Measurements from ENCODE around the gene TAX1BP1.

TAX1BP1 gene

GRCh38 chr7:27756298-27756697, 16.3 kb downstream of the TAX1BP1 start:
- H3K27ac ChIP-seq (ENCODE audit: low read depth, low read length), result no peak overlapping the region
- 0 out of 2 replicates have a peak, but pooled peaks cover 2% of the 10 kb centered on the region for H3K9me3 ChIP-seq (ENCODE audit: control insufficient read depth, insufficient read depth, low read length)
- H3K4me1 ChIP-seq (ENCODE audit: control insufficient read depth, insufficient read depth, low read length), result no peaks in the 10 kb centered on the region
- H3K27me3 ChIP-seq (ENCODE audit: control insufficient read depth, insufficient read depth, low read length), result no peaks in the 10 kb centered on the region
- H3K36me3 ChIP-seq (ENCODE audit: control insufficient read depth, insufficient read depth, low read length), result peaks cover 40% of the 10 kb centered on the region
- no peak overlapping the region for H3K4me3 ChIP-seq (ENCODE audit: low read depth, low read length)
- no peak overlapping the region for H3K9ac ChIP-seq (ENCODE audit: low read depth, low read length)

DNA sequence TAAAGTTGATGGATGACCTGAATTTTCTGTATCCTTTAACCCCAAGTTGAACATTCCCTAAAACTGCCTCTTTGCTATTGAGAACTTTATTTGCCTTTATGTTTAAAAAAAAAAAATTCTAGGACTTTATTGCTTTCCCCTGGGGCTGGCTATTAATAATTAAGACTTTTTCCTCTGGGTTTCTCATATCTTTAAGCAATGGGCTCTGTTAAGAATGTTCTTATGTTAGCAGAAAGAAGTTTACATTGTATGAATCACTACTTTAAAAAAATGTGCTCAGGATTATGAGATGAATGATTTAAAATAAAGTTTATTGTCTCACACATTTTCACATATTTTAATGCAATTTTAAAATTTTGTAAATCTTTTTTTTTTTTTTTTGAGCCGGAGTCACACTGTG, 19.5 kb downstream of the TAX1BP1 start:
- H3K9ac ChIP-seq (ENCODE audit: low read depth, low read length), result no peak overlapping the region
- H3K36me3 ChIP-seq (ENCODE audit: control insufficient read depth, insufficient read depth, low read length), result peaks cover 39% of the 10 kb centered on the region
- no peak overlapping the region for H3K27ac ChIP-seq (ENCODE audit: low read depth, low read length)
- no peaks in the 10 kb centered on the region for H3K27me3 ChIP-seq (ENCODE audit: control insufficient read depth, insufficient read depth, low read length)
- H3K9me3 ChIP-seq (ENCODE audit: control insufficient read depth, insufficient read depth, low read length), result 0 out of 2 replicates have a peak, but pooled peaks cover 4% of the 10 kb centered on the region
- H3K4me1 ChIP-seq (ENCODE audit: control insufficient read depth, insufficient read depth, low read length), result no peaks in the 10 kb centered on the region
- H3K4me3 ChIP-seq (ENCODE audit: low read depth, low read length), result no peak overlapping the region

DNA sequence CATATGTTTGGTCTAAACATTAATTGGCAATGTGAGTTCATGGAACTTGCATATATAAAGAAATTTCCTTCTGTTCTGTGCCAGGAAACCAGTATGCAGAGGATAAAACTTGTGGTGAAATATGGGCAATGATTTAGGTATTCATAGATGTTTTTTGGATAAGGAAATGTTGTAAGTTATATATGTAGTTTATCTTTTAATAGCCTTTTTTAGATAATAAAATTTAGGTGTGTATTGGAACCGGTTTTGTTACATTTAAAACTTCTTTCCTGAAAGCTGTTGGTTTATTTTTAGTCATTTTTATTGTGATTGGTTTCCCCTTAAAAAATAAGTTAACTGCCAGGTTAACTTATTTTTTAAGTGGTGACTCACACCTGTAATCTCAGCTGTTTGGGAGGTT, 22.1 kb downstream of the TAX1BP1 start:
- Histone ChIP-seq H3K4me1 (ENCODE audit: control insufficient read depth, insufficient read depth, low read length) (no peaks in the 10 kb centered on the region), H3K27ac (ENCODE audit: low read depth, low read length) (no peak overlapping the region), H3K9ac (ENCODE audit: low read depth, low read length) (no peak overlapping the region), H3K36me3 (ENCODE audit: control insufficient read depth, insufficient read depth, low read length) (peaks cover 27% of the 10 kb centered on the region), H3K9me3 (ENCODE audit: control insufficient read depth, insufficient read depth, low read length) (0 out of 2 replicates have a peak, but pooled peaks cover 4% of the 10 kb centered on the region), H3K27me3 (ENCODE audit: control insufficient read depth, insufficient read depth, low read length) (no peaks in the 10 kb centered on the region), H3K4me3 (ENCODE audit: low read depth, low read length) (no peak overlapping the region)

GRCh38 chr7:27763983-27764508, 24.1 kb downstream of the TAX1BP1 start:
- no peak overlapping the region for H3K9ac ChIP-seq (ENCODE audit: low read depth, low read length)
- 0 out of 2 replicates have a peak, but pooled peaks cover 4% of the 10 kb centered on the region for H3K9me3 ChIP-seq (ENCODE audit: control insufficient read depth, insufficient read depth, low read length)
- H3K27ac ChIP-seq (ENCODE audit: low read depth, low read length), result no peak overlapping the region
- H3K4me3 ChIP-seq (ENCODE audit: low read depth, low read length), result no peak overlapping the region
- H3K27me3 ChIP-seq (ENCODE audit: control insufficient read depth, insufficient read depth, low read length), result no peaks in the 10 kb centered on the region
- H3K4me1 ChIP-seq (ENCODE audit: control insufficient read depth, insufficient read depth, low read length), result no peaks in the 10 kb centered on the region
- H3K36me3 ChIP-seq (ENCODE audit: control insufficient read depth, insufficient read depth, low read length), result peaks cover 19% of the 10 kb centered on the region; the same call in 1 of the 2 replicates

GRCh38 chr7:27765841-27766240, 25.9 kb downstream of the TAX1BP1 start:
- no peak overlapping the region for H3K27ac ChIP-seq (ENCODE audit: low read depth, low read length)
- no peaks in the 10 kb centered on the region for H3K4me1 ChIP-seq (ENCODE audit: control insufficient read depth, insufficient read depth, low read length)
- peaks cover 27% of the 10 kb centered on the region for H3K36me3 ChIP-seq (ENCODE audit: control insufficient read depth, insufficient read depth, low read length)
- H3K9me3 ChIP-seq (ENCODE audit: control insufficient read depth, insufficient read depth, low read length), result 0 out of 2 replicates have a peak, but pooled peaks cover 4% of the 10 kb centered on the region
- H3K4me3 ChIP-seq (ENCODE audit: low read depth, low read length), result no peak overlapping the region
- H3K9ac ChIP-seq (ENCODE audit: low read depth, low read length), result no peak overlapping the region
- H3K27me3 ChIP-seq (ENCODE audit: control insufficient read depth, insufficient read depth, low read length), result no peaks in the 10 kb centered on the region

DNA sequence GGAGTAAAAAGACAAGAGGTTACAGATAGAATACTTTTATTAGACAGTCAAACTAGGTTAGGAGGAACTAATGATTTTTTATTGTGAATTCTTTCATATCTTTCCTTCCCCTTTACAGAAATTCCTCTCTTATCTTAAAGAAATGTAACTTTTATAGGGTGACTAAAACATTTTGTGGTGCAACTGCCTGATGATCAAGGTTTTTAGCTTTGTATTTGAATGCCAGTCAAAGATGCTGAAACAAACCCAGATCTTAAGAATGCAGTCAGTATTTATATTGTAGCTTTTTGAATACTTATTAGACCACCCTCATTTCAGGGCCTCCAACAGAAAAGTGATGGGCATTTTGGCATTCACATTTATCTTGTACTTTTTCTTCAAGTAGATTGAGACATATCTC, 27.4 kb downstream of the TAX1BP1 start:
- H3K4me1 ChIP-seq (ENCODE audit: control insufficient read depth, insufficient read depth, low read length), result no peaks in the 10 kb centered on the region

GRCh38 chr7:27771111-27771510, 31.1 kb downstream of the TAX1BP1 start:
- H3K9me3 ChIP-seq (ENCODE audit: control insufficient read depth, insufficient read depth, low read length), result no peaks in the 10 kb centered on the region
- no peaks in the 10 kb centered on the region for H3K4me1 ChIP-seq (ENCODE audit: control insufficient read depth, insufficient read depth, low read length)
- H3K27ac ChIP-seq (ENCODE audit: low read depth, low read length), result no peak overlapping the region
- no peak overlapping the region for H3K4me3 ChIP-seq (ENCODE audit: low read depth, low read length)
- peaks cover 28% of the 10 kb centered on the region for H3K36me3 ChIP-seq (ENCODE audit: control insufficient read depth, insufficient read depth, low read length)
- no peaks in the 10 kb centered on the region for H3K27me3 ChIP-seq (ENCODE audit: control insufficient read depth, insufficient read depth, low read length)
- H3K9ac ChIP-seq (ENCODE audit: low read depth, low read length), result no peak overlapping the region

More for the DNA sequence above, 27.4 kb downstream of the TAX1BP1 start:
- Histone ChIP-seq H3K27ac (ENCODE audit: low read depth, low read length) (no peak overlapping the region), H3K36me3 (ENCODE audit: control insufficient read depth, insufficient read depth, low read length) (peaks cover 32% of the 10 kb centered on the region), H3K27me3 (ENCODE audit: control insufficient read depth, insufficient read depth, low read length) (no peaks in the 10 kb centered on the region), H3K9me3 (ENCODE audit: control insufficient read depth, insufficient read depth, low read length) (no peaks in the 10 kb centered on the region), H3K9ac (ENCODE audit: low read depth, low read length) (no peak overlapping the region), H3K4me3 (ENCODE audit: low read depth, low read length) (no peak overlapping the region)

GRCh38 chr7:27774717-27775328, 34.9 kb downstream of the TAX1BP1 start:
- no peak overlapping the region for H3K9ac ChIP-seq (ENCODE audit: low read depth, low read length)

DNA sequence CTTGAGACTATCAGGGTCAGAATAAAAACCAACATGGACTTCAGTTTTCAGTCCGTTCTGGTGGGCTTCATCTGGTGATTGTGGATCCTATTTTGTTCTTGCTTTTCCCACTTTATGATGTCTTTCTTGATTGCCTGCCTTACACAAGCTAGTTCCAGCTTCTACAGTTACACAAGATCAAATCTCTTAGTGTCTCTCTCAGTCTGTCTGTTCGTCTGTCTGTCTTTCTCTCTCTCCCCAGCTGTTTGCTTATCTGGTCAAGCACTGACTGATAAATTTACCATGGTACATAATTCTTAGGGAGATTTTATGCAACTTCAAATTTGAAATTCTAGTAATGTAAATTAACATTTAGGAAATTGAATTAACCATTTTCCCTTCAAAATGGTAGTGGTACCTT, 35.8 kb downstream of the TAX1BP1 start:
- H3K27me3 ChIP-seq (ENCODE audit: control insufficient read depth, insufficient read depth, low read length), result no peaks in the 10 kb centered on the region
- H3K9ac ChIP-seq (ENCODE audit: low read depth, low read length), result no peak overlapping the region
- no peak overlapping the region for H3K4me3 ChIP-seq (ENCODE audit: low read depth, low read length)
- peaks cover 9% of the 10 kb centered on the region for H3K36me3 ChIP-seq (ENCODE audit: control insufficient read depth, insufficient read depth, low read length)
- H3K27ac ChIP-seq (ENCODE audit: low read depth, low read length), result no peak overlapping the region
- 0 out of 2 replicates have a peak, but pooled peaks cover 7% of the 10 kb centered on the region for H3K4me1 ChIP-seq (ENCODE audit: control insufficient read depth, insufficient read depth, low read length)
- no peaks in the 10 kb centered on the region for H3K9me3 ChIP-seq (ENCODE audit: control insufficient read depth, insufficient read depth, low read length)

More at GRCh38 chr7:27774717-27775328, 34.9 kb downstream of the TAX1BP1 start:
- H3K9me3 ChIP-seq (ENCODE audit: control insufficient read depth, insufficient read depth, low read length), result no peaks in the 10 kb centered on the region
- H3K4me1 ChIP-seq (ENCODE audit: control insufficient read depth, insufficient read depth, low read length), result 0 out of 2 replicates have a peak, but pooled peaks cover 7% of the 10 kb centered on the region
- no peaks in the 10 kb centered on the region for H3K27me3 ChIP-seq (ENCODE audit: control insufficient read depth, insufficient read depth, low read length)
- H3K4me3 ChIP-seq (ENCODE audit: low read depth, low read length), result no peak overlapping the region
- no peak overlapping the region for H3K27ac ChIP-seq (ENCODE audit: low read depth, low read length)
- H3K36me3 ChIP-seq (ENCODE audit: control insufficient read depth, insufficient read depth, low read length), result peaks cover 16% of the 10 kb centered on the region

DNA sequence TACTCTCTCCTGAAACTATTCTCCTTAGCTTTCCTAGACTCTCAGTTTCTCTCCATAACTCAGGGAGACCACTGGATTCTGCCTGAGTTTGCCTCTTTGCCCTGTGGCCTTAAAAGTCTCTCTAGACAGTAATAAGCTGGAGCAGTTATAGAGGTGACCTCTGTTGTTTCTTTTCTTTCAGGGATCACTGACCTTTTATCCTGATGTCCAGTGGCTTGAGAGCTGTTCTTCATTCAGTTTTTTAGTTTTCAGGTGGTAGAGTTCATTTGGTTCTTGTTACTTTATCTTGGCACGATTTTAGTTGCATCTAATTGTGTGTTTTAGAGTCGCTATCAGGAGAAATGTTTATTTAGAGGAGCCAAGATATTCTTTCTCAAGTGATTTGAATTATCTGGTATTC, 37.7 kb downstream of the TAX1BP1 start:
- Histone ChIP-seq H3K9ac (ENCODE audit: low read depth, low read length) (no peak overlapping the region), H3K4me1 (ENCODE audit: control insufficient read depth, insufficient read depth, low read length) (0 out of 2 replicates have a peak, but pooled peaks cover 7% of the 10 kb centered on the region), H3K4me3 (ENCODE audit: low read depth, low read length) (no peak overlapping the region), H3K27ac (ENCODE audit: low read depth, low read length) (no peak overlapping the region), H3K27me3 (ENCODE audit: control insufficient read depth, insufficient read depth, low read length) (no peaks in the 10 kb centered on the region), H3K36me3 (ENCODE audit: control insufficient read depth, insufficient read depth, low read length) (no peaks in the 10 kb centered on the region), H3K9me3 (ENCODE audit: control insufficient read depth, insufficient read depth, low read length) (no peaks in the 10 kb centered on the region)

GRCh38 chr7:27779873-27780272, 39.9 kb downstream of the TAX1BP1 start:
- no peaks in the 10 kb centered on the region for H3K36me3 ChIP-seq (ENCODE audit: control insufficient read depth, insufficient read depth, low read length)
- H3K9me3 ChIP-seq (ENCODE audit: control insufficient read depth, insufficient read depth, low read length), result no peaks in the 10 kb centered on the region
- H3K4me3 ChIP-seq (ENCODE audit: low read depth, low read length), result no peak overlapping the region
- no peak overlapping the region for H3K9ac ChIP-seq (ENCODE audit: low read depth, low read length)
- 0 out of 2 replicates have a peak, but pooled peaks cover 7% of the 10 kb centered on the region for H3K4me1 ChIP-seq (ENCODE audit: control insufficient read depth, insufficient read depth, low read length)
- H3K27me3 ChIP-seq (ENCODE audit: control insufficient read depth, insufficient read depth, low read length), result no peaks in the 10 kb centered on the region
- no peak overlapping the region for H3K27ac ChIP-seq (ENCODE audit: low read depth, low read length)

All from HUES48 (cell line).